Activated T-helper 2 cell treated with anti-CD3 and anti-CD28 coated beads, Interferon-gamma antibody, Interleukin-2, Interleukin-4, amounts not matched to agents 10 μg/mL and 5 μg/mL and 100 μg/mL, durations not matched to agents 14 hours and 24 hours and 36 hours (primary cell): ENCODE data around the gene PRAMEF11. TPM values are rescaled to one million over a fixed set of nuclear protein-coding genes. Genes with fewer than 3 reads are reported as not detected.
"Not testable (repeated sequence)": the region's sequence is repeated elsewhere in the genome, so short reads cannot be mapped to it uniquely, and the experiment has no call there.

Experiments used
- DNase-seq: peaks from one replicate; pipeline ENCODE4 v3.0.0; 2021; ENCODE audit warnings: low spot score
- H3K27ac Mint-ChIP-seq: one replicate; pipeline ENCODE4 v1.8.0; 2021; ENCODE audit warnings: mixed read lengths
- H3K27me3 Mint-ChIP-seq: one replicate; pipeline ENCODE4 v1.8.0; 2021; ENCODE audit warnings: low read depth, mixed read lengths
- H3K36me3 Mint-ChIP-seq: one replicate; pipeline ENCODE4 v1.8.0; 2021; ENCODE audit warnings: low read depth, mixed read lengths
- H3K4me1 Mint-ChIP-seq: one replicate; pipeline ENCODE4 v1.8.0; 2021; ENCODE audit warnings: low read depth, mixed read lengths
- H3K4me3 Mint-ChIP-seq: one replicate; pipeline ENCODE4 v1.8.0; 2021; ENCODE audit warnings: low read depth, mild to moderate bottlenecking, moderate library complexity, mixed read lengths
- H3K9me3 Mint-ChIP-seq: one replicate; pipeline ENCODE4 v1.8.0; 2021; ENCODE audit warnings: mixed read lengths
- intact Hi-C: fragments of 100-400 bp; cut with micrococcal nuclease; formaldehyde crosslinking; loops from one replicate; pipeline ENCODE4 v1.15.1; 2023
- total RNA-seq: library from RNA; stranded (reverse); gene quantifications from 2 replicates; pipeline ENCODE4 v1.2.3, GENCODE V29; 2022

Gene PRAMEF11
- total RNA-seq, result not detected in 2 replicates

DNA sequence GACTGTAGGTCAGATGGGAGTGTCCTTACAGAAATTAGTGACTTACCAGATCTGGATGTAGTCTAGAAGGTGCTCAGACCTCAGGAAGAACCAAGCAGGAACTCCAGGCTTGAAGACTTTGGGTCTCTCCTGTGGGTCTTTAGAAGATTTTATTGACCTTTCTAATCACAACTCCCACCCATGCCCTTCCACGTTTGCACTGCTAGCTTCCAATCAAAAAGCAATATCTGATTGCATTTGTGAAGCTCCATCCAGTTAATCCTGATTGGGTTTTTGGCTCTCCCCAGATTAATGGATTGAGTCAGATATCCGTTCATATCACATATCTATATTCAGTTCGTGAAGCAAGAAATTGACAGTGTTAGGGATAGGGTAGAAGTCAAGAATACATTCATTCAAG is at the start of gene PRAMEF11:
Gene PRAMEF11 (minus strand): TSS at position 101 of the 400 bp plus-strand sequence. CDS start 2,621 bp downstream, outside the sequence.
- H3K27me3 Mint-ChIP-seq, DNase-seq, H3K27ac Mint-ChIP-seq, H3K4me3 Mint-ChIP-seq, H3K36me3 Mint-ChIP-seq, H3K4me1 Mint-ChIP-seq, intact Hi-C loops, H3K9me3 Mint-ChIP-seq: not testable (repeated sequence)

DNA sequence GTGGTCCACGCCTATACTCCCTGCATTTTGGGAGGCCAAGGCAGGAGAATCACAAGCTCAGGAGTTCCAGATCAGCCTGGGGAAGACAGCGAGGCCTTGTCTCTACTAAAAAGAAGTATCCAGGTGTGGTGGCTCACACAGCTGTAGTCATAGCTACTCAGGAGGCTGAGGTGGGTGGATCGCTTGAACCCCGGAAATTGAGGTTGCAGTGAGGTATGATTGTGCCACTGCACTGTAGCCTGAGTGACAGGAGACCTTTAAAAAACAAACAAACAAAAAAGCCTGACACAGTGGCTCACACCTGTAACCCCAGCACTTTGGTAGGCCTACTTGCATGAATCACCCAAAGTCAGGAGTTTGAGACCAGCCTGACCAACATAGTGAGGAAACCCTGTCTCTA is 47.2 kb upstream of the PRAMEF11 start:
- DNase-seq, H3K4me3 Mint-ChIP-seq, H3K9me3 Mint-ChIP-seq, intact Hi-C loops, H3K27me3 Mint-ChIP-seq, H3K4me1 Mint-ChIP-seq, H3K36me3 Mint-ChIP-seq, H3K27ac Mint-ChIP-seq: not testable (repeated sequence)

- not testable (repeated sequence) for H3K27ac Mint-ChIP-seq, H3K9me3 Mint-ChIP-seq
Observed at GRCh38 chr1:12863131-12863880, 32.1 kb upstream of the PRAMEF11 start.

GRCh38 chr1:12856786-12857185 is 25.6 kb upstream of the PRAMEF11 start, which contains the start of gene PRAMEF2:
PRAMEF2 (plus strand) TSS chr1:12857086; CDS start chr1:12859010, 1,924 bp downstream.
- intact Hi-C loops, H3K27me3 Mint-ChIP-seq, H3K4me3 Mint-ChIP-seq, DNase-seq, H3K27ac Mint-ChIP-seq, H3K4me1 Mint-ChIP-seq, H3K9me3 Mint-ChIP-seq, H3K36me3 Mint-ChIP-seq: not testable (repeated sequence)

More at GRCh38 chr1:12863131-12863880, 32.1 kb upstream of the PRAMEF11 start:
- intact Hi-C loops, DNase-seq, H3K4me1 Mint-ChIP-seq, H3K36me3 Mint-ChIP-seq, H3K27me3 Mint-ChIP-seq, H3K4me3 Mint-ChIP-seq: not testable (repeated sequence)

DNA sequence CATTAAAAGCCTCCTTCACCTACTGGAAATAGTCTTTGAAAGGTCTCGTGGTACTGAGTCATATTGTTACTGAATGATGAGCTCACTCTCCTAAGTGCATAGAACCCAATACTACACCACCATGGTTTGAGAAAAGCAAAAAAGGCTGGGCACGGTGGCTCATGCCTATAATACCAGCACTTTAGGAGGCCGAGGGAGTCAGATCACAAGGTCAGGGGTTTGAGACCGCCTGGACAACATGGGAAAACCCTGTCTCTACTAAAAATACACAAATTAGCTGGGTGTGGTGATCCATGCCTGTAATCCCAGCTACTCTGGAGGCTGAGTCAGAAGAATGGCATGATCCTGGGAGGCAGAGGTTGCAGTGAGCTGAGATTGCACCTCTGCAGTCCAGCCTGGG is 20.6 kb upstream of the PRAMEF11 start:
- H3K4me3 Mint-ChIP-seq, result no peak overlapping the region
- H3K27ac Mint-ChIP-seq, result no peak overlapping the region
- H3K36me3 Mint-ChIP-seq, result no peaks in the 10 kb centered on the region
- no peaks in the 10 kb centered on the region for H3K9me3 Mint-ChIP-seq
- no peaks in the 10 kb centered on the region for H3K27me3 Mint-ChIP-seq
- intact Hi-C loops, result no loop called here
- no peaks in the 10 kb centered on the region for H3K4me1 Mint-ChIP-seq
- DNase-seq, result no peak

GRCh38 chr1:12848620-12849019 is 17.4 kb upstream of the PRAMEF11 start, which contains the start of gene HNRNPCL1:
HNRNPCL1 (minus strand) TSS chr1:12848720; CDS start chr1:12848289, 431 bp downstream.
- H3K36me3 Mint-ChIP-seq, H3K4me3 Mint-ChIP-seq, H3K27ac Mint-ChIP-seq, H3K4me1 Mint-ChIP-seq, H3K27me3 Mint-ChIP-seq, H3K9me3 Mint-ChIP-seq, DNase-seq, intact Hi-C loops: not testable (repeated sequence)

- intact Hi-C loops, result not testable (repeated sequence)
Observed at GRCh38 chr1:12833251-12833650, 2.0 kb upstream of the PRAMEF11 start.

DNA sequence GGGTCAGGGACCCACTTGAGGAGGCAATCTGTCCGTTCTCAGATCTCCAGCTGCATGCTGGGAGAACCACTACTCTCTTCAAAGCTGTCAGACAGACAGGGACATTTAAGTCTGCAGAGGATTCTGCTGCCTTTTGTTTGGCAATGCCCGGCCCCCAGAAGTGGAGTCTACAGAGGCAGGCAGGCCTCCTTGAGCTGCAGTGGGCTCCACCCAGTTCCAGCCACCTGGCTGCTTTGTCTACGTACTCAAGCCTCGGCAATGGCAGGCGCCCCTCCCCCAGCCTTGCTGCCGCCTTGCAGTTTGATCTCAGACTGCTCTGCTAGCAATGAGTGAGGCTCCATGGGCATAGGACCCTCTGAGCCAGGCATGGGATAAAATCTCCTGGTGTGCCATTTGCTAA is 12.1 kb downstream of the PRAMEF11 start:
- H3K4me1 Mint-ChIP-seq, DNase-seq, H3K27ac Mint-ChIP-seq, intact Hi-C loops, H3K9me3 Mint-ChIP-seq, H3K36me3 Mint-ChIP-seq, H3K4me3 Mint-ChIP-seq, H3K27me3 Mint-ChIP-seq: not testable (repeated sequence)

More at GRCh38 chr1:12833251-12833650, 2.0 kb upstream of the PRAMEF11 start:
- not testable (repeated sequence) for H3K9me3 Mint-ChIP-seq, H3K4me3 Mint-ChIP-seq, H3K4me1 Mint-ChIP-seq, DNase-seq, H3K27ac Mint-ChIP-seq, H3K27me3 Mint-ChIP-seq, H3K36me3 Mint-ChIP-seq

- Mint-ChIP-seq H3K4me3 (no peak overlapping the region), H3K9me3 (peaks cover 3% of the 10 kb centered on the region), H3K4me1 (no peaks in the 10 kb centered on the region), H3K36me3 (no peaks in the 10 kb centered on the region), H3K27ac (no peak overlapping the region), H3K27me3 (peaks cover 2% of the 10 kb centered on the region)
- intact Hi-C loops, result no loop called here
- no peak for DNase-seq
Observed at GRCh38 chr1:12811409-12811784, 19.8 kb downstream of the PRAMEF11 start.

DNA sequence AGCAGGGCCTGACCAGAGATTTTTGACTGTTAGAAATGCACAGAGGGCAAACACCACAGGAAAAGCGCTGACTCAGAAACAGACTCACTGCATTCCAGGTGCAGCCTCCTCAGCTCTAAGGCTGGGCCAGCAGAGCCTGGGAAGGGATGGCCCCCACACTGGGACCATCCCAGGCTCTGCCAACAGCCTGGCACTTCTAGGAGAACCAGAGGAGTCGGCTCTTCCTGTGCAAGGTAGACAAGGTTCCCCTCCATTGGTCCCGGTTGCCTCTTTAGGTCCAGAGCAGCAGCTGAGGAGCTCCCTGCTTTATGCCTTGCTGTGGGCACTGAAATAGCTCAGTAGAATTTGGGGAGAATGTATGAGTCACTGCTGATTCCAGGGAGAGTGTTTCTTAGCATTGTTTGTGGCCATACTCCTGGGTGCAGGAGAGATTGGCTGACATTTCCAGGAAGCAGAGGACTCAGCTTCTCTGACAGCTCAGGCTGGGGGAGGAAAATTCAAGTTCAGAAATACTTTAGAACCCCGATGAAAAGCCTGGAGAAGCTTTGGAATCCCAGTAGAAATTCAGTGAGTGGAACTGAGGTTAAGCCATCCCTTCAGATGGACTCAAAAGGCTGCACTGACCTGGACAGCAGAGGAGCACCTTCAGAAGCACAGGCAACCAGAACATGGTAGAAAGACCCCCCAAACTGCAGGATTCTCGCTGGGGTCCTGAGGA is 20.4 kb downstream of the PRAMEF11 start:
- H3K27me3 Mint-ChIP-seq, result peaks cover 2% of the 10 kb centered on the region
- intact Hi-C loops, result no loop called here
- H3K4me3 Mint-ChIP-seq, result no peak overlapping the region
- H3K36me3 Mint-ChIP-seq, result no peaks in the 10 kb centered on the region
- peaks cover 3% of the 10 kb centered on the region for H3K9me3 Mint-ChIP-seq
- H3K4me1 Mint-ChIP-seq, result no peaks in the 10 kb centered on the region
- no peak for DNase-seq
- H3K27ac Mint-ChIP-seq, result no peak overlapping the region

DNA sequence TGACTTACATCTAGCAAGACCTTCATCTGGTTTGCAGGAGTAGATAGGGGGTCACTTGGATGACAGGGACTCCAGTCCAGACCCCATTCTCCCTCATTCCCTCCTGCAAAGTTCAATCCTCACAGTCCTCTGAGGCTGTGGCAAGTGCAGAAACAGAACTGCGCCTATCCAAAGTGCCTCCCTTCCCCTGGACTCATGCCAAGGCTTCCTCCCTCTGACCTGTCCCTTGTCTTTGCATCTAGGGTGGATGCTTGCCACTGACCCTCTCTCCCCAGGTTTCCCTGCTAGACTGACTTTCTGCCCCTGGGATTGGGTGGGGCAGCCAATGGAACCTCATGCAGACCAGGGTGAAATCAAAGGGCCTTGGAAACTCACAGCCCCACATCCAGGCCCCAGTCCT is 21.3 kb downstream of the PRAMEF11 start:
- H3K9me3 Mint-ChIP-seq, result peaks cover 7% of the 10 kb centered on the region
- no peak for DNase-seq
- no peaks in the 10 kb centered on the region for H3K36me3 Mint-ChIP-seq
- no peak overlapping the region for H3K4me3 Mint-ChIP-seq
- intact Hi-C loops, result no loop called here
- no peak overlapping the region for H3K27ac Mint-ChIP-seq
- no peaks in the 10 kb centered on the region for H3K4me1 Mint-ChIP-seq
- peaks cover 2% of the 10 kb centered on the region for H3K27me3 Mint-ChIP-seq

DNA sequence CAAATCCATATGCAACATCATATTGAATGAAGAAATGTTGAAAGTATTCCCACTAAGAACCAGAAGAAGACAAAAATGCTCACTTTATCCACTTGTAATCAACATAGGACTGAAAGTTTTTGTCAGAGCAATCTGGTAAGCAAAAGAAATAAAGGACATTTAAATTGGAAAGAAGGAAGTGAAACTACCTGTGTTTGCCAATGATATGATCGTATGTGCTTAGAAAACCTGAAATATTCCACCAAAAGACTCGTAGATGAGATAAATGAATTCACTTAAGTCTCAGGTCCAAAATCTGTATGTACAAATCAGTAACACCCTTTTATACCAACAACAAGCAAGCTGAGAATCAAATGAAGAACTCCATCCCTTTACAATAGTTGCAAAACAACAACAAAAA is 31.5 kb downstream of the PRAMEF11 start:
- no peaks in the 10 kb centered on the region for H3K4me1 Mint-ChIP-seq
- no peaks in the 10 kb centered on the region for H3K27me3 Mint-ChIP-seq
- H3K4me3 Mint-ChIP-seq, result no peak overlapping the region
- DNase-seq, result no peak
- peaks cover 1% of the 10 kb centered on the region for H3K9me3 Mint-ChIP-seq
- no peak overlapping the region for H3K27ac Mint-ChIP-seq
- intact Hi-C loops, result no loop called here
- H3K36me3 Mint-ChIP-seq, result no peaks in the 10 kb centered on the region

- Mint-ChIP-seq H3K27ac (no peak overlapping the region), H3K9me3 (no peaks in the 10 kb centered on the region), H3K36me3 (no peaks in the 10 kb centered on the region), H3K4me1 (no peaks in the 10 kb centered on the region), H3K4me3 (no peak overlapping the region), H3K27me3 (no peaks in the 10 kb centered on the region)
- intact Hi-C loops, result no loop called here
- DNase-seq, result no peak
Observed at GRCh38 chr1:12798911-12799310, 32.3 kb downstream of the PRAMEF11 start.
